Right lobe of liver (tissue), 4 donors: ENCODE data around the gene PTPRT.

ENCODE experiments used
- CTCF ChIP-seq, 4 donors: fragments of 200-600 bp in 3 of 4; fragments of 450-650 bp in 1 of 4; IDR thresholded peaks; one replicate each; pipeline versions ENCODE4 v1.5.1 to v1.8.0; 2016 to 2022; ENCODE audit warnings: antibody characterized with exemption in 4 of 4, mild to moderate bottlenecking in 2 of 4
- POLR2A ChIP-seq: fragments of 450-650 bp; IDR thresholded peaks from one replicate; pipeline ENCODE4 v1.6.1; 2017; ENCODE audit warnings: antibody characterized with exemption, mild to moderate bottlenecking
- donor health status: DM: no; HTN: no; CAD: no.
- donor health status: DM: no; HTN: no; CAD: no.
- donor health status: DM: no; HTN: yes; CAD: no.

GRCh38 chr20:43017241-43018030 is 172.3 kb downstream of the PTPRT start:
- TF ChIP-seq CTCF (IDR thresholded peaks at IDR 0.05) (no peak), POLR2A (no peak)
